GM12875 (cell line): ENCODE results near the gene CEP97.
"Not testable (repeated sequence)": the region's sequence is repeated elsewhere in the genome, so short reads cannot be mapped to it uniquely, and the experiment has no call there.

ENCODE experiments used
- H3K4me3 ChIP-seq: one replicate; pipeline ENCODE4 v1.5.1; 2011; ENCODE audit warnings: low read depth, low read length, control low read depth
- CTCF ChIP-seq: IDR thresholded peaks from 2 replicates; pipeline ENCODE4 v1.5.1; 2011; ENCODE audit warnings: low read depth, mild to moderate bottlenecking, control low read depth, inconsistent platforms, low read length, moderate library complexity, borderline replicate concordance; ENCODE audit not compliant: insufficient read depth

Gene CEP97

GRCh38 chr3:101730839-101731238 is 6.4 kb downstream of the CEP97 start:
- no peak for TF ChIP-seq CTCF
- no peak overlapping the region for H3K4me3 ChIP-seq

GRCh38 chr3:101732240-101732641 is 7.8 kb downstream of the CEP97 start:
- no peak for TF ChIP-seq CTCF
- no peak overlapping the region for H3K4me3 ChIP-seq

GRCh38 chr3:101735833-101736232 is 11.4 kb downstream of the CEP97 start:
- no peak for TF ChIP-seq CTCF

GRCh38 chr3:101741914-101742313 is 17.5 kb downstream of the CEP97 start:
- H3K4me3 ChIP-seq = not testable (repeated sequence)

More at GRCh38 chr3:101735833-101736232, 11.4 kb downstream of the CEP97 start:
- H3K4me3 ChIP-seq = no peak overlapping the region

GRCh38 chr3:101744811-101745210 is 20.4 kb downstream of the CEP97 start:
- TF ChIP-seq CTCF = no peak
- H3K4me3 ChIP-seq = no peak overlapping the region

- not testable (repeated sequence) for H3K4me3 ChIP-seq
Observed at GRCh38 chr3:101745934-101746333, 21.5 kb downstream of the CEP97 start.

GRCh38 chr3:101753386-101754113 is 29.1 kb downstream of the CEP97 start:
- not testable (repeated sequence) for H3K4me3 ChIP-seq

GRCh38 chr3:101758224-101758623 is 33.8 kb downstream of the CEP97 start:
- TF ChIP-seq CTCF = no peak
- no peak overlapping the region for H3K4me3 ChIP-seq
